WI38 (cell line): ENCODE data around the gene ADGRA3.
"Not testable (repeated sequence)": the region's sequence is repeated elsewhere in the genome, so short reads cannot be mapped to it uniquely, and the experiment has no call there.

Source experiments
- H3K4me3 ChIP-seq: 2 replicates; pipeline ENCODE4 v1.5.1; 2011; ENCODE audit warnings: low read depth, mild to moderate bottlenecking, control low read depth, low read length
- CTCF ChIP-seq: IDR thresholded peaks from 2 replicates; pipeline ENCODE4 v1.5.1; 2012; ENCODE audit warnings: low read depth, mild to moderate bottlenecking, control low read depth, low read length

Gene ADGRA3

GRCh38 chr4:22385611-22386011 lies 130.3 kb downstream of the ADGRA3 start:
- no peak for TF ChIP-seq CTCF
- H3K4me3 ChIP-seq = no peak overlapping the region

GRCh38 chr4:22384154-22384553 lies 131.7 kb downstream of the ADGRA3 start:
- no peak for TF ChIP-seq CTCF
- H3K4me3 ChIP-seq = no peak overlapping the region

GRCh38 chr4:22382216-22382615 lies 133.7 kb downstream of the ADGRA3 start:
- H3K4me3 ChIP-seq = not testable (repeated sequence)

GRCh38 chr4:22372986-22373385 lies 142.9 kb downstream of the ADGRA3 start:
- TF ChIP-seq CTCF = no peak
- no peak overlapping the region for H3K4me3 ChIP-seq

- TF ChIP-seq CTCF = no peak
- no peak overlapping the region for H3K4me3 ChIP-seq
Observed at GRCh38 chr4:22369901-22370562, 145.8 kb downstream of the ADGRA3 start.

GRCh38 chr4:22363787-22364186 lies 152.1 kb downstream of the ADGRA3 start:
- H3K4me3 ChIP-seq = no peak overlapping the region
- no peak for TF ChIP-seq CTCF

- TF ChIP-seq CTCF = no peak
- H3K4me3 ChIP-seq = no peak overlapping the region
Observed at GRCh38 chr4:22363036-22363435, 152.8 kb downstream of the ADGRA3 start.

- TF ChIP-seq CTCF = no peak
- H3K4me3 ChIP-seq = no peak overlapping the region
Observed at GRCh38 chr4:22356987-22357596, 158.8 kb downstream of the ADGRA3 start.
